Kidney (tissue), 14 donors: ENCODE measurements around the gene KCNQ5. TPM values are rescaled to one million over a fixed set of nuclear protein-coding genes. Genes with fewer than 3 reads are reported as not detected.
A peak's percentile ranks its signal among the peaks of the same experiment; 100 is the strongest.

Experiments used
- DNase-seq, 5 donors: peaks; one replicate each; pipeline ENCODE4 v3.0.0-alpha.2; 2013 to 2020
- FAIRE-seq: peaks from 2 replicates; lab custom pipeline; 2012; peaks lifted over from hg19 to GRCh38; lab: Jason Lieb, UNC
- H3K27ac ChIP-seq, 2 donors: one replicate each; pipeline ENCODE4 v1.7.0; 2013; ENCODE audit warnings: low read depth in 2 of 2, low read length in 2 of 2, inconsistent platforms in 1 of 2
- H3K27me3 ChIP-seq: one replicate; pipeline ENCODE4 v1.7.1; 2013; ENCODE audit warnings: low read length, inconsistent platforms; ENCODE audit not compliant: control insufficient read depth, insufficient read depth
- H3K36me3 ChIP-seq, 3 donors: one replicate each; pipeline versions ENCODE4 v1.7.0 to v1.7.1; 2013; ENCODE audit warnings: low read length in 3 of 3, control low read depth in 1 of 3, inconsistent platforms in 1 of 3; ENCODE audit not compliant: insufficient read depth in 3 of 3, control insufficient read depth in 2 of 3
- H3K4me1 ChIP-seq, 3 donors: one replicate each; pipeline versions ENCODE4 v1.7.0 to v1.7.1; 2013; ENCODE audit warnings: low read length in 3 of 3, inconsistent platforms in 1 of 3, low read depth in 1 of 3; ENCODE audit not compliant: control insufficient read depth in 2 of 3, insufficient read depth in 2 of 3
- H3K4me3 ChIP-seq, 3 donors: one replicate each; pipeline versions ENCODE4 v1.7.0 to v1.8.1; 2013; ENCODE audit warnings: low read length in 3 of 3, control low read depth in 1 of 3, inconsistent platforms in 1 of 3
- H3K9ac ChIP-seq, 3 donors: one replicate each; pipeline versions ENCODE4 v1.7.0 to v1.7.1; 2013; ENCODE audit warnings: low read length in 3 of 3, control low read depth in 1 of 3, inconsistent platforms in 1 of 3
- H3K9me3 ChIP-seq, 3 donors: one replicate each; pipeline versions ENCODE4 v1.7.0 to v1.7.1; 2013; ENCODE audit warnings: low read length in 3 of 3, control low read depth in 1 of 3, inconsistent platforms in 1 of 3; ENCODE audit not compliant: control insufficient read depth in 2 of 3, insufficient read depth in 1 of 3
- CTCF ChIP-seq: IDR thresholded peaks from 3 replicates; pipeline ENCODE4 v1.5.1; 2012; ENCODE audit warnings: mild to moderate bottlenecking, moderate library complexity, borderline replicate concordance; ENCODE audit not compliant: insufficient read depth; ENCODE audit errors: extremely low read depth
- intact Hi-C: fragments of 100-400 bp; cut with DNase I; formaldehyde crosslinking; loops from one replicate; pipeline ENCODE4 v1.11.1; 2022
- polyA plus RNA-seq: library from polyadenylated mRNA; stranded (reverse); fragments of 350-450 nt; fragmentation: Illumina TruSeq; extraction: RNeasy Lipid Tissue Mini Kit (QIAGEN cat#74804); gene quantifications from one replicate; pipeline ENCODE4 v1.2.3, GENCODE V29; 2014; ENCODE audit warnings: low read depth, low replicate concordance; ENCODE audit not compliant: insufficient read depth
- total RNA-seq: library from RNA; stranded (reverse); fragmentation: NEBNext Ultra II Directional; extraction: Animal tissue kit (Norgen Biotek cat#: 25700); gene quantifications from one replicate; pipeline ENCODE4 v1.2.1, GENCODE V29; 2021
- donor health status: control.
- donor health status: control.
- donor health status: control.
- donor health status: control.
- donor health status: control.
- donor health status: DM: yes; HTN: yes; CAD: no.
- donor health status: Normal renal cell carcinoma (clear cell type).

The KCNQ5 gene
- total and polyA plus RNA-seq, 2 donors from 2014 or later, result 0.50 TPM; not detected in 1

- Histone ChIP-seq H3K9me3 (no peaks in the 10 kb centered on the region), H3K9ac (no peak overlapping the region), H3K27ac (no peak overlapping the region), H3K4me1 (no peaks in the 10 kb centered on the region), H3K36me3 (no peaks in the 10 kb centered on the region), H3K27me3 (no peaks in the 10 kb centered on the region), H3K4me3 (no peak overlapping the region)
- FAIRE-seq (no peak), DNase-seq (no peak)
- TF ChIP-seq CTCF, result no peak
- intact Hi-C loops, result no loop called here
These were observed 407.1 kb downstream of the KCNQ5 start for GRCh38 chr6:73028893-73029450.

GRCh38 chr6:73030257-73030656 is 408.4 kb downstream of the KCNQ5 start:
- no peak for TF ChIP-seq CTCF
- Histone ChIP-seq H3K36me3 (no peaks in the 10 kb centered on the region), H3K27me3 (no peaks in the 10 kb centered on the region), H3K27ac (no peak overlapping the region), H3K4me3 (no peak overlapping the region), H3K4me1 (no peaks in the 10 kb centered on the region), H3K9me3 (no peaks in the 10 kb centered on the region), H3K9ac (no peak overlapping the region)
- intact Hi-C loops, result no loop called here
- FAIRE-seq, result no peak
- DNase-seq, result no peak

DNA sequence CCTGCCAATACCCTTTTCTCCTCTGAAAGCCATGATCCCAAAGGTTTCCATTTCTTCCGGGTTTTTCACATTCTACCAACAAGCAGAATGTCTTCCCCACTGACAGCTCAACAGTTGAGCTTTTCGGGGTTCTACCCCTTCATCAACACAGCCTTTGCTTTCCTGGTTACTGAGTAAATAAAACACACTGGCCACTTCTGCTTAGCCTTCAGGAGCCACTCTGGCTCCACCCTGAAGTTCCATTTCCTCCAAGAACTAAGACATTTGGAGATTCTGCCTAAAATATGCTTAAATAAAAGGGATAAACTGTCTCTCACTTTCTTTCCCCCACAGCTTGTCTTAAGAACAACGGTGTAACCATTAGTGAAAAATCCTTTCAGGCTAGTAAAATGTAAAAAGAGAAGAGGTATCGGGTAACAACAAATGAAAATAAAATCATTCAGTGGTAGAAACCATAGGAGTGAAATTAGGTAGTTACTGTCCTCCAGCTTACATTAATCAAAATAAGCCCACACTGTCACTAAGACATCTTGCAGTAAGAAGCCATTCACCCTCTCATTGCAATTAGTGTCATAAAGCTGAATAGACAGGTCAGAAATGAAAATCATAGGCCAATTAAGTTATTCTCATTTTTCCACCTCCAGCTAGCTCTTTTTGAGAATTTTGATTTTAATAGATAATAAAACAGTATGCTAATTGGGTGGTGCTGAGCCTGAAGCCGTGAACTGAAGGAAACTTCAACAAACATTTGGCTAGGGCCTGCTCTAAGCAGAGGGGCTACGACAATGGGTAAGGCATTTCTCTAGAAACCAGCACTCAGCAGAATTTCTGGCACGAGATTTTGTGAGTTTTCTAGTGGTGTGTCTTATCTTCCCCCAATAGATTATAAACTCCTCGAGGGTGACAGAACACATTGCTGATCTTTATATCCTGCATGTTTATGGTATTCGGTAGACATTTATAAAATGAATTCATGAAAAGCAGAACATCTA is 409.2 kb downstream of the KCNQ5 start:
- Histone ChIP-seq H3K4me1 (no peaks in the 10 kb centered on the region), H3K9me3 (no peaks in the 10 kb centered on the region), H3K4me3 (no peak overlapping the region), H3K36me3 (no peaks in the 10 kb centered on the region), H3K9ac (no peak overlapping the region), H3K27me3 (no peaks in the 10 kb centered on the region), H3K27ac (no peak overlapping the region)
- intact Hi-C loops, result no loop called here
- TF ChIP-seq CTCF, result no peak
- FAIRE-seq, result no peak
- DNase-seq, result peak in 2 of 5 donors; percentile 12 to 36
